H1 (cell line): ENCODE data around the gene ENAH. TPM values are rescaled to one million over a fixed set of nuclear protein-coding genes. Genes with fewer than 3 reads are reported as not detected.

Experiments
- CTCF ChIA-PET: fragments of 300-600 bp; sonication (Branson Sonifier 250); formaldehyde crosslinking; loops from one replicate; lab custom pipeline; 2021; ENCODE audit not compliant: partially characterized antibody; lab: Charles Lee
- POLR2A ChIA-PET: fragments of 300-600 bp; sonication (Branson Sonifier 250); formaldehyde crosslinking; loops from one replicate; lab custom pipeline; 2021; ENCODE audit warnings: inconsistent platforms; ENCODE audit not compliant: partially characterized antibody; lab: Charles Lee
- DNase-seq, 2 experiments: peaks; one replicate each; pipeline versions ENCODE4 v3.0.0 to v3.0.0-alpha.2; 2010 to 2022; ENCODE audit warnings: low spot score in 2 of 2, low read depth in 1 of 2, mixed read lengths in 1 of 2
- FAIRE-seq: peaks from 2 replicates; lab custom pipeline; 2011; peaks lifted over from hg19 to GRCh38; lab: Jason Lieb, UNC
- H2AFZ ChIP-seq: 2 replicates; pipeline ENCODE4 v1.8.1; 2012; ENCODE audit warnings: low read length, inconsistent platforms
- H2AK5ac ChIP-seq: 2 replicates; pipeline ENCODE4 v1.6.1; 2013; ENCODE audit warnings: low read depth, low read length
- H2BK120ac ChIP-seq: replicated peaks from 2 replicates; pipeline ENCODE3; 2013; ENCODE audit warnings: low read depth, low read length, inconsistent platforms
- H2BK12ac ChIP-seq: 2 replicates; pipeline ENCODE4 v1.6.1; 2013; ENCODE audit warnings: low read depth, low read length
- H2BK15ac ChIP-seq: 2 replicates; pipeline ENCODE4 v1.6.1; 2013; ENCODE audit warnings: low read length
- H2BK20ac ChIP-seq: 2 replicates; pipeline ENCODE4 v1.6.1; 2013; ENCODE audit warnings: low read length
- H2BK5ac ChIP-seq: 2 replicates; pipeline ENCODE4 v1.6.1; 2013; ENCODE audit warnings: low read depth, low read length
- H3K14ac ChIP-seq: 2 replicates; pipeline ENCODE4 v1.6.1; 2013; ENCODE audit warnings: inconsistent platforms; ENCODE audit not compliant: insufficient read length
- H3K18ac ChIP-seq: 2 replicates; pipeline ENCODE4 v1.6.1; 2013; ENCODE audit warnings: low read length; ENCODE audit errors: extremely low read depth
- H3K23ac ChIP-seq: 2 replicates; pipeline ENCODE4 v1.6.1; 2013; ENCODE audit warnings: inconsistent platforms; ENCODE audit not compliant: insufficient read length
- H3K23me2 ChIP-seq: 2 replicates; pipeline ENCODE4 v1.6.1; 2013; ENCODE audit warnings: low read depth, low read length
- H3K27ac ChIP-seq: 2 replicates; pipeline ENCODE4 v1.6.1; 2011; ENCODE audit warnings: low read depth, low read length, inconsistent platforms
- H3K27me3 ChIP-seq, 4 experiments: replicated peaks in 1 of 4; 1 replicate in 1 of 4; 2 replicates in 3 of 4; pipeline versions ENCODE4 v1.6.1 to v1.8.1; 2011 to 2013; ENCODE audit warnings: low read length in 3 of 4, mild to moderate bottlenecking in 3 of 4, inconsistent platforms in 2 of 4, mixed read lengths in 2 of 4, moderate library complexity in 1 of 4; ENCODE audit not compliant: control insufficient read depth in 3 of 4, insufficient read depth in 3 of 4; ENCODE audit errors: extremely low read depth in 1 of 4
- H3K36me3 ChIP-seq, 4 experiments: 2 replicates each; pipeline versions ENCODE4 v1.6.1 to v1.8.1; 2011 to 2013; ENCODE audit warnings: mild to moderate bottlenecking in 4 of 4, low read length in 3 of 4, moderate library complexity in 2 of 4, control low read depth in 1 of 4, inconsistent platforms in 1 of 4; ENCODE audit not compliant: insufficient read depth in 4 of 4, control insufficient read depth in 2 of 4
- H3K4ac ChIP-seq: replicated peaks from 2 replicates; pipeline ENCODE3; 2013; ENCODE audit warnings: low read length, low read depth, mixed read lengths, inconsistent platforms; ENCODE audit not compliant: insufficient read length
- H3K4me1 ChIP-seq, 4 experiments: replicated peaks in 1 of 4; 1 replicate in 1 of 4; 2 replicates in 3 of 4; pipeline versions ENCODE4 v1.6.1 to v1.8.1; 2011 to 2013; ENCODE audit warnings: low read length in 3 of 4, inconsistent platforms in 2 of 4, mixed read lengths in 1 of 4; ENCODE audit not compliant: insufficient read depth in 4 of 4, control insufficient read depth in 3 of 4
- H3K4me2 ChIP-seq, 2 experiments: 2 replicates each; pipeline versions ENCODE4 v1.6.1 to v1.8.1; 2011 to 2013; ENCODE audit warnings: low read depth in 2 of 2, low read length in 2 of 2, control low read depth in 1 of 2, inconsistent platforms in 1 of 2, mild to moderate bottlenecking in 1 of 2; ENCODE audit not compliant: insufficient read depth in 1 of 2
- H3K4me3 ChIP-seq, 4 experiments: fragments of 200-600, 300-600 bp in 1 of 4; sonication (generic), shearing (Covaris generic), sonication (Bioruptor Twin) in 1 of 4; 2 replicates each; pipeline versions ENCODE4 v1.5.1 to v1.8.1; 2011 to 2016; ENCODE audit warnings: low read length in 4 of 4, low read depth in 3 of 4, control low read depth in 2 of 4, inconsistent platforms in 2 of 4, mild to moderate bottlenecking in 2 of 4, mixed read lengths in 1 of 4, moderate library complexity in 1 of 4; ENCODE audit not compliant: insufficient read depth in 2 of 4; ENCODE audit errors: extremely low read depth in 1 of 4
- H3K56ac ChIP-seq: replicated peaks from 2 replicates; pipeline ENCODE3; 2013; ENCODE audit warnings: low read depth, mild to moderate bottlenecking, mixed read lengths, low read length, inconsistent platforms; ENCODE audit not compliant: insufficient read length
- H3K79me1 ChIP-seq: 2 replicates; pipeline ENCODE4 v1.6.1; 2013; ENCODE audit warnings: low read depth, low read length, control low read depth
- H3K79me2 ChIP-seq, 2 experiments: 2 replicates each; pipeline versions ENCODE4 v1.6.1 to v1.8.1; 2012 to 2013; ENCODE audit warnings: low read length in 2 of 2, mild to moderate bottlenecking in 2 of 2, inconsistent platforms in 1 of 2; ENCODE audit not compliant: insufficient read depth in 2 of 2, control insufficient read depth in 1 of 2
- H3K9ac ChIP-seq, 4 experiments: replicated peaks in 1 of 4; 1 replicate in 1 of 4; 2 replicates in 3 of 4; pipeline versions ENCODE4 v1.6.1 to v1.8.1; 2011 to 2013; ENCODE audit warnings: low read depth in 3 of 4, low read length in 3 of 4, control low read depth in 2 of 4, mild to moderate bottlenecking in 2 of 4, moderate library complexity in 2 of 4, inconsistent platforms in 1 of 4; ENCODE audit errors: extremely low read depth in 1 of 4
- H3K9me3 ChIP-seq, 2 experiments: 2 replicates each; pipeline versions ENCODE4 v1.6.1 to v1.8.1; 2012 to 2013; ENCODE audit warnings: mild to moderate bottlenecking in 2 of 2, moderate library complexity in 2 of 2, control low read depth in 1 of 2, inconsistent platforms in 1 of 2, low read depth in 1 of 2, low read length in 1 of 2, mixed read lengths in 1 of 2; ENCODE audit not compliant: insufficient read depth in 2 of 2
- H4K20me1 ChIP-seq, 2 experiments: replicated peaks in 1 of 2; 2 replicates each; pipeline versions ENCODE3 to v1.8.1; 2011 to 2013; ENCODE audit warnings: inconsistent platforms in 2 of 2, low read length in 2 of 2, mild to moderate bottlenecking in 1 of 2; ENCODE audit not compliant: insufficient read depth in 2 of 2, control insufficient read depth in 1 of 2
- H4K5ac ChIP-seq: 2 replicates; pipeline ENCODE4 v1.6.1; 2013; ENCODE audit warnings: low read length, low read depth, mixed read lengths, inconsistent platforms; ENCODE audit not compliant: insufficient read length
- H4K8ac ChIP-seq: 2 replicates; pipeline ENCODE4 v1.8.0; 2013; ENCODE audit warnings: mild to moderate bottlenecking, moderate library complexity, low read length, inconsistent platforms; ENCODE audit not compliant: insufficient read depth; ENCODE audit errors: extremely low read depth
- H4K91ac ChIP-seq: replicated peaks from 2 replicates; pipeline ENCODE3; 2013; ENCODE audit warnings: low read length, mixed read lengths, inconsistent platforms; ENCODE audit not compliant: insufficient read length
- CREB1 ChIP-seq: IDR thresholded peaks from 2 replicates; pipeline ENCODE4 v1.6.1; 2012; ENCODE audit warnings: inconsistent platforms
- EP300 ChIP-seq, 2 experiments: IDR thresholded peaks; 1 replicate in 1 of 2; 2 replicates in 1 of 2; pipeline ENCODE4 v1.6.1; 2011 to 2012; ENCODE audit warnings: low read depth in 2 of 2, low read length in 2 of 2, mild to moderate bottlenecking in 2 of 2, borderline replicate concordance in 1 of 2, inconsistent platforms in 1 of 2, moderate library complexity in 1 of 2
- KDM4A ChIP-seq: IDR thresholded peaks from one replicate; pipeline ENCODE4 v1.7.1; 2012; ENCODE audit warnings: low read depth, mild to moderate bottlenecking, moderate library complexity, low read length, inconsistent platforms; ENCODE audit not compliant: severe bottlenecking
- PHF8 ChIP-seq: fragments of 200-600 bp; sonication (generic); conservative IDR thresholded peaks from 2 replicates; pipeline ENCODE4 v1.7.1; 2012; ENCODE audit warnings: low read depth, mild to moderate bottlenecking, inconsistent platforms, low read length, moderate library complexity
- RFX5 ChIP-seq: IDR thresholded peaks from 2 replicates; pipeline ENCODE4 v1.6.1; 2011; ENCODE audit warnings: low read depth, low read length, improper control_type of control experiment, borderline replicate concordance
- TAF1 ChIP-seq: IDR thresholded peaks from 2 replicates; pipeline ENCODE4 v1.6.1; 2011; ENCODE audit warnings: mild to moderate bottlenecking, low read depth, low read length
- TBP ChIP-seq: IDR thresholded peaks from 2 replicates; pipeline ENCODE4 v1.6.1; 2011; ENCODE audit warnings: low read depth, low read length, improper control_type of control experiment
- WGBS, 2 experiments: shearing (Covaris generic) in 1 of 2; methylation state at CpG; one replicate each; pipeline versions ENCODE4 v1.1.6 to v1.1.7; 2013 to 2015; ENCODE audit warnings: low lambda C conversion rate in 2 of 2, mixed read lengths in 2 of 2, inconsistent platforms in 1 of 2, low coverage in 1 of 2, missing lambda C conversion rate in 1 of 2; ENCODE audit not compliant: insufficient replicate concordance in 2 of 2, insufficient coverage in 1 of 2, insufficient read length in 1 of 2; ENCODE audit errors: extremely low coverage in 1 of 2, missing lambda C conversion rate in 1 of 2; 5-methylcytosine and 5-hydroxymethylcytosine counted together
- polyA plus RNA-seq, 7 experiments: library from polyadenylated mRNA; depleted of rRNA in 3 of 7; stranded (reverse) in 5 of 7; unstranded in 2 of 7; fragments of >200 nt in 5 of 7; fragments of 200-250 nt in 2 of 7; gene quantifications; 1 replicate in 5 of 7; 2 replicates in 1 of 7; 4 replicates in 1 of 7; pipeline versions ENCODE4 v1.2.1 to v1.2.3, GENCODE V29; 2011 to 2013; ENCODE audit warnings: missing spikeins in 2 of 7, mixed read lengths in 2 of 7
- total RNA-seq: library from RNA; stranded (reverse); fragmentation: NEBNext Ultra II Directional; extraction: Animal tissue kit (Norgen Biotek cat#: 25700); gene quantifications from 2 replicates; pipeline ENCODE4 v1.2.1, GENCODE V29; 2021
- TF ChIP-seq, protein P1 (sequence below): IDR thresholded peaks from 2 replicates; pipeline ENCODE4 v1.6.1; 2012; ENCODE audit warnings: inconsistent platforms

Gene ENAH
- total and polyA plus RNA-seq, 2 of the 8 experiments (the other 6 are each of a cell fraction or from before 2014, with no cell fraction given) = 39.1 to 335 TPM

DNA sequence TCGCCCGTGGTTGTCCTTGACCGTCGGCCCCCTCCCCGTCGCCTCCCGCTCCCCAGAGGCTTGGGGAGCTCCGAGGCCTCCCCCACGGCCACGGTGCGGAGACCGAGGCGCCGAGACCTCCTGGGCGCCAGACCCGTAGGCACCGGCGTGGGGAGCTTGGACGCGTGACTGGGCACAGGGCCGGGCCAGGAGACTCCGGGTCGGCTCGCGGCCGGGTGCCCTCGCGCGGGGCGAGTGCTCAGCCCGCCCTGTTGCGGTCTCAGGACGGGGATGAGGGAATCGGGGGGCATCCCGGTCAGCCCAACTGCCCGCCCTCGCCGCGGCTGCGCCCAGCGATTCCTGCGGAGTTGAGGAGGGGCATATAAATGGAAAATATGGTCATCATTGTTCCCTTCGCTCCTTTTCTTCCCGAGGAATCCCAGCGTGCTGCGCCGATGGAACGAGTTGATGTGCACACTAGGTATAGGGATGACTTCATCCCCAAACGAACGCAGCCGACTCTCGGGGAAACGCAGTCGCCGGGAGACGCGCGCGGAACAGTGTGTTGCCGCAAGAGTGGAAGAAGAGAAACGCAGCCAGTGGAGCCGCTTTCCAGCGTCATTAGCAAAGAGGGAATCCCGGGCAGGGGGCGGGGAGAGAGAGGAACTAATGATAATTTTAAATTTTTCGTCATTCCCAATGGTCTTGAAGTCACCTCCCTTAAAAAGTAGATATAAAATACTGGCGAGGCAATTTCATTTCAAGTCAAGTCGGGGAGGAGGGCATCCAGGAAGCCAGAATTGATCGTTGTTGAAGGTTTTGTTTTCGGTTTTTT, 747 bp upstream of the ENAH start:
- Histone ChIP-seq H4K91ac (peak overlapping the region; percentile 97), H3K23me2 (no peaks in the 10 kb centered on the region; the same call in 1 of the 2 replicates), H2AFZ (peak overlapping the region; percentile 29; the same call in 1 of the 2 replicates), H4K20me1 (peaks cover 3 to 9% of the 10 kb centered on the region in 2 experiments), H3K27ac (peak overlapping the region; percentile 93), H3K56ac (peak overlapping the region; percentile 70), H3K9ac (peak overlapping the region; percentile 85 to 96 (median 94)), H3K9me3 (no peaks in the 10 kb centered on the region), H3K36me3 (no peaks in the 10 kb centered on the region; a peak in 1 of 8 replicates), H4K8ac (peak overlapping the region; percentile 97; the same call in 1 of the 2 replicates), H3K27me3 (no peaks in the 10 kb centered on the region), H3K4me2 (peak overlapping the region; percentile 74 to 84), H3K23ac (no peak overlapping the region), H3K79me1 (no peaks in the 10 kb centered on the region), H3K4me3 (peak overlapping the region; percentile 80 to 100 (median 89)), H3K18ac (peak overlapping the region; percentile 99), H3K4ac (no peak overlapping the region), H3K4me1 (peaks cover 0 to 3% (median 0%) of the 10 kb centered on the region in 4 experiments; a peak in 2 of 7 replicates), H2BK12ac (peak overlapping the region; percentile 86; the same call in 1 of the 2 replicates), H2BK15ac (no peak overlapping the region), H2BK20ac (0 out of 2 replicates have a peak overlapping the region, but pooled peaks have one; percentile 34), H2AK5ac (no peak overlapping the region), H2BK120ac (no peak overlapping the region), H3K14ac (no peak overlapping the region), H3K79me2 (peaks cover 28 to 38% of the 10 kb centered on the region in 2 experiments; a peak in 3 of 4 replicates), H4K5ac (peak overlapping the region; percentile 93), H2BK5ac (peak overlapping the region; percentile 97)
- FAIRE-seq = no peak
- WGBS, 2 experiments = 4% methylated on average over 64 of the region's 70 CpGs; no CpG with 5 or more reads in 1 of the 2 experiments
- ChIA-PET POLR2A (interaction anchor here (0.6 to 4.4 kb wide), 34 partner anchors 9 to 344 kb away, joined by 3 to 22 read pairs (median 4); partner anchors contain the start of genes SRP9 and TMEM63A), CTCF (interaction anchor here (0.9 to 5.6 kb wide), 7 partner anchors 10 to 179 kb away, joined by 3 to 43 read pairs (median 6); no protein-coding TSS in a partner anchor)
- DNase-seq = peak in 1 of 2 experiments; percentile 81
- peak; percentile 22; the same call in 1 of the 2 replicates for TF ChIP-seq CREB1
- TF ChIP-seq RFX5 = no peak
- TF ChIP-seq KDM4A = peak; percentile 49
- TF ChIP-seq TAF1 = peak; percentile 63
- peak; percentile 35; the same call in 1 of the 2 replicates for TF ChIP-seq TBP
- peak; percentile 82 for TF ChIP-seq PHF8
- TF ChIP-seq EP300 (IDR thresholded peaks at IDR 0.05; ENCODE audit: borderline replicate concordance in 1 of 2, low read depth in 2 of 2, low read length in 2 of 2) = 0 out of 3 replicates have a peak, but pooled peaks of 1 of the 2 experiments have one; percentile 0
- TF ChIP-seq, protein P1, sequence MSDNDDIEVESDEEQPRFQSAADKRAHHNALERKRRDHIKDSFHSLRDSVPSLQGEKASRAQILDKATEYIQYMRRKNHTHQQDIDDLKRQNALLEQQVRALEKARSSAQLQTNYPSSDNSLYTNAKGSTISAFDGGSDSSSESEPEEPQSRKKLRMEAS = 0 out of 2 replicates have a peak, but pooled peaks have one; percentile 9
